Measurements from ENCODE around the gene PROC. TPM values are rescaled to one million over a fixed set of nuclear protein-coding genes. Genes with fewer than 3 reads are reported as not detected.

PROC gene
- under 1 TPM in 3 of 5 donors, not detected in 2; 0.20 to 0.76 (median 0.49) TPM for total RNA-seq
- total RNA-seq (2013): not detected
- total RNA-seq: 0 to 0.61 (median 0.10) reads per million in 29 experiments

DNA sequence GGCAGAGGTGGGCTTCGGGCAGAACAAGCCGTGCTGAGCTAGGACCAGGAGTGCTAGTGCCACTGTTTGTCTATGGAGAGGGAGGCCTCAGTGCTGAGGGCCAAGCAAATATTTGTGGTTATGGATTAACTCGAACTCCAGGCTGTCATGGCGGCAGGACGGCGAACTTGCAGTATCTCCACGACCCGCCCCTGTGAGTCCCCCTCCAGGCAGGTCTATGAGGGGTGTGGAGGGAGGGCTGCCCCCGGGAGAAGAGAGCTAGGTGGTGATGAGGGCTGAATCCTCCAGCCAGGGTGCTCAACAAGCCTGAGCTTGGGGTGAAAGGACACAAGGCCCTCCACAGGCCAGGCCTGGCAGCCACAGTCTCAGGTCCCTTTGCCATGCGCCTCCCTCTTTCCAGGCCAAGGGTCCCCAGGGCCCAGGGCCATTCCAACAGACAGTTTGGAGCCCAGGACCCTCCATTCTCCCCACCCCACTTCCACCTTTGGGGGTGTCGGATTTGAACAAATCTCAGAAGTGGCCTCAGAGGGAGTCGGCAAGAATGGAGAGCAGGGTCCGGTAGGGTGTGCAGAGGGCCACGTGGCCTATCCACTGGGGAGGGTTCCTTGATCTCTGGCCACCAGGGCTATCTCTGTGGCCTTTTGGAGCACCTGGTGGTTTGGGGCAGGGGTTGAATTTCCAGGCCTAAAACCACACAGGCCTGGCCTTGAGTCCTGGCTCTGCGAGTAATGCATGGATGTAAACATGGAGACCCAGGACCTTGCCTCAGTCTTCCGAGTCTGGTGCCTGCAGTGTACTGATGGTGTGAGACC is at the start of gene PROC:
PROC (plus strand) TSS at position 128 of the 812 bp plus-strand sequence. CDS start 1,516 bp downstream, outside the sequence.
- peaks cover 16 to 29% (median 21%) of the 10 kb centered on the region in 3 donors for H3K4me1 Mint-ChIP-seq
- H3K36me3 Mint-ChIP-seq: no peaks in the 10 kb centered on the region
- Histone ChIP-seq H3K4me3 (ENCODE audit: control insufficient read depth in 1 of 2, extremely low read depth in 1 of 2, low read length in 1 of 2) (no peak within 1 kb of the TSS), H3K36me3 (ENCODE audit: control insufficient read depth in 2 of 2, extremely low read depth in 1 of 2, insufficient read depth in 1 of 2, low read length in 1 of 2) (no peaks in the 10 kb centered on the region), H3K4me1 (ENCODE audit: control insufficient read depth in 1 of 2, extremely low read depth in 1 of 2, insufficient read depth in 2 of 2, low read length in 2 of 2) (peaks cover 0 to 29% of the 10 kb centered on the region in 2 experiments), H3K27ac (ENCODE audit: low read length) (no peak within 1 kb of the TSS), H3K9me3 (no peaks in the 10 kb centered on the region), H3K27me3 (replicated peaks in 1 of 2; ENCODE audit: control insufficient read depth in 2 of 2, extremely low read depth in 1 of 2, insufficient read depth in 2 of 2, low read length in 1 of 2) (peaks cover 0 to 37% of the 10 kb centered on the region in 2 experiments)
- WGBS (ENCODE audit: insufficient coverage): 98% methylated on average over 13 of the region's 16 CpGs
- peak within 1 kb of the TSS in 2 of 3 donors; percentile 72 to 84 for H3K4me3 Mint-ChIP-seq
- H3K27ac Mint-ChIP-seq: no peak within 1 kb of the TSS
- H3K9me3 Mint-ChIP-seq: no peaks in the 10 kb centered on the region
- ATAC-seq (replicated peaks in 1 of 4) (no peak), DNase-seq (no peak)
- ChIA-PET CTCF (no interaction called here), POLR2A (interaction anchor here in 1 of 2 donors (0.6 kb wide), 1 partner anchor 124 kb away, joined by 9 read pairs; no protein-coding TSS in a partner anchor)
- H3K27me3 Mint-ChIP-seq: peaks cover 18 to 24% of the 10 kb centered on the region in 2 donors

DNA sequence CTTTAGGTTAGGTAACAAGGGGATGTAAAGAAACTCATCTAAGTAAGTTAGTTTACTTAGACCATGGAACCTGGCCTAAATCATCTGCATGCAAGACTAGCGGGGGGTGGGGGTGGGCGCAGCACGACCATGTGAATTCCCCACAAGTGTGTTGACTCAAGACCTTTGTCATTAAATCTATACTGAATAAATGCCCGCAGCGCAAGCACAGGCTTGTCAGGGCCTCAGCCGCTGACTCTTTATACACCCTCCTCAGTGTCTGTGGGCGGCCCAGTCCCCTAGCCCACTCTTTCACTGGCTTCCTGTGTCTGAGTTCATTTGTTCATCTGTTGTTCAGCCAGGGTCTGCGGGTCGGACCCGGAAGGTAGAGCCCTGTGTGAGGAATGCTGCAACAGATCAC is 48.2 kb upstream of the PROC start:
- Histone ChIP-seq H3K4me1 (ENCODE audit: control insufficient read depth in 1 of 2, extremely low read depth in 1 of 2, insufficient read depth in 2 of 2, low read length in 2 of 2) (peaks cover 2 to 12% of the 10 kb centered on the region in 2 experiments), H3K27me3 (replicated peaks in 1 of 2; ENCODE audit: control insufficient read depth in 2 of 2, extremely low read depth in 1 of 2, insufficient read depth in 2 of 2, low read length in 1 of 2) (no peaks in the 10 kb centered on the region), H3K27ac (ENCODE audit: low read length) (no peak overlapping the region), H3K9me3 (peaks cover 2% of the 10 kb centered on the region), H3K4me3 (ENCODE audit: control insufficient read depth in 1 of 2, extremely low read depth in 1 of 2, low read length in 1 of 2) (no peak overlapping the region), H3K36me3 (ENCODE audit: control insufficient read depth in 2 of 2, extremely low read depth in 1 of 2, insufficient read depth in 1 of 2, low read length in 1 of 2) (peaks cover 0 to 5% of the 10 kb centered on the region in 2 donors)
- ChIA-PET POLR2A (no interaction called here), CTCF (no interaction called here)
- no peak for DNase-seq
- no peak overlapping the region for H3K27ac Mint-ChIP-seq
- WGBS (ENCODE audit: insufficient coverage): 100% methylated on average over 3 of the region's 10 CpGs
- ATAC-seq (replicated peaks in 1 of 4): no peak
- peaks cover 44% of the 10 kb centered on the region for H3K36me3 Mint-ChIP-seq
- peaks cover 58 to 68% (median 60%) of the 10 kb centered on the region in 3 donors for H3K4me1 Mint-ChIP-seq
- peak overlapping the region in 1 of 3 donors; percentile 16 for H3K4me3 Mint-ChIP-seq
- H3K9me3 Mint-ChIP-seq: peaks cover 15 to 28% (median 24%) of the 10 kb centered on the region in 3 donors
- H3K27me3 Mint-ChIP-seq: no peaks in the 10 kb centered on the region

DNA sequence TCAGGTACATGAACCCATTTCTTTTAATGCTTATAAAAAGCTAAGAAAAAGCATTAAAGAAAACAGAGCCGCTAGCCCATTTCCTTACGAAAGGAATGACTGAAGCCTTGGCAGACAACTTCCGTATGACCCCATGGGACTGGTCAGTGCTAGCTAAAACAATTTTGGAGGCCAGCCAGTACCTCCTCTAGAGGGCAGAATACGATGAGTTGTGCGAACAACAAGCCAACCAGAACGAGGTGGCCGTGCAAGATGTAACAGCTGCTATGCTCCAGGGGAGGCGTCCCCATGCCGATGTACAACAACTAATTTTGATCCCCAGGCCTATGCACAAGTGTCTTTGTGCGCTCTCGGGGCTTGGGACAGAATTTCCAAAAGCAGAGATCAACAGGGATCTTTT is 47.2 kb upstream of the PROC start:
- Mint-ChIP-seq H3K4me3 (no peak overlapping the region), H3K36me3 (peaks cover 50% of the 10 kb centered on the region), H3K27me3 (no peaks in the 10 kb centered on the region), H3K9me3 (peaks cover 20 to 33% (median 24%) of the 10 kb centered on the region in 3 donors), H3K4me1 (peaks cover 48 to 61% (median 54%) of the 10 kb centered on the region in 3 donors), H3K27ac (no peak overlapping the region)
- Histone ChIP-seq H3K27ac (ENCODE audit: low read length) (no peak overlapping the region), H3K36me3 (ENCODE audit: control insufficient read depth in 2 of 2, extremely low read depth in 1 of 2, insufficient read depth in 1 of 2, low read length in 1 of 2) (peaks cover 0 to 5% of the 10 kb centered on the region in 2 donors), H3K9me3 (peaks cover 2% of the 10 kb centered on the region), H3K4me3 (ENCODE audit: control insufficient read depth in 1 of 2, extremely low read depth in 1 of 2, low read length in 1 of 2) (no peak overlapping the region), H3K27me3 (replicated peaks in 1 of 2; ENCODE audit: control insufficient read depth in 2 of 2, extremely low read depth in 1 of 2, insufficient read depth in 2 of 2, low read length in 1 of 2) (no peaks in the 10 kb centered on the region), H3K4me1 (ENCODE audit: control insufficient read depth in 1 of 2, extremely low read depth in 1 of 2, insufficient read depth in 2 of 2, low read length in 2 of 2) (peaks cover 0 to 8% of the 10 kb centered on the region in 2 experiments)
- ChIA-PET POLR2A (no interaction called here), CTCF (no interaction called here)
- no peak for DNase-seq
- no peak for ATAC-seq (replicated peaks in 1 of 4)
- WGBS (ENCODE audit: insufficient coverage): 97% methylated on average over 7 of the region's 11 CpGs

DNA sequence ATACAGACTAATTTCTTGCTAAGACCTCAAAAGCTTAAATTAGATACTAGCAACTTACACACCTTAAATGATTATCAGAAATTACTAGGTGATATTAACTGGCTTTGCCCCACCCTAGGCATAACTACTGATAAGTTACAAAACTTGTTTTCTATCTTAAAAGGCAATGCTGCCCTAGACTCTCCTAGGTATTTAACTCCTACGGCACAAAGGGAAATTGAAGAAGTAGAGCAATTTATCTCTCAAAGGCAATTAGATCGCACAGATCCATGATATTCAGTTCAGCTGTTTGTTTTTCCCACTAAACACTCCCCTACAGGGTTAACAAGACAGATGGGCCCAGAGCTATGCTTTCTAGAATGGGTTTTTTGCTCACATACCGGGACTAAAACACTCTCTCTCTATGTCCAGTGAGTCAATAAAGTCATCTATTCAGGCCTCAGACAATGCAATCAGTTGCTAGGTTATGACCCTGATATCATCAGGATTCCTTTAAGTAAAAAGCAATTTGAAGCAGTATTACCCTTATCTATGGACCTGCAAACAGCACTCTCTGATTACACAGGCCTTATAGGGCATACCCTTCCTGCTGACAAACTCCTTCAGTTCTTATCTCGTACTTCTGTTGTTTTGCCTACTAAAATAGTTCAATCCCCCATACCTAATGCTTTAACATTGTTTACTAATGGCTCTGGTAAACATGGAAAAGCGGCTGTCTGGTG is 44.7 kb upstream of the PROC start:
- Histone ChIP-seq H3K36me3 (ENCODE audit: control insufficient read depth in 2 of 2, extremely low read depth in 1 of 2, insufficient read depth in 1 of 2, low read length in 1 of 2) (peaks cover 0 to 5% of the 10 kb centered on the region in 2 donors), H3K27ac (ENCODE audit: low read length) (no peak overlapping the region), H3K27me3 (replicated peaks in 1 of 2; ENCODE audit: control insufficient read depth in 2 of 2, extremely low read depth in 1 of 2, insufficient read depth in 2 of 2, low read length in 1 of 2) (no peaks in the 10 kb centered on the region), H3K4me3 (ENCODE audit: control insufficient read depth in 1 of 2, extremely low read depth in 1 of 2, low read length in 1 of 2) (no peak overlapping the region), H3K9me3 (peaks cover 2% of the 10 kb centered on the region), H3K4me1 (ENCODE audit: control insufficient read depth in 1 of 2, extremely low read depth in 1 of 2, insufficient read depth in 2 of 2, low read length in 2 of 2) (peaks cover 0 to 5% of the 10 kb centered on the region in 2 experiments)
- Mint-ChIP-seq H3K36me3 (peaks cover 53% of the 10 kb centered on the region), H3K27ac (no peak overlapping the region), H3K4me3 (no peak overlapping the region), H3K4me1 (peaks cover 43 to 54% (median 48%) of the 10 kb centered on the region in 3 donors), H3K9me3 (peaks cover 20 to 33% (median 24%) of the 10 kb centered on the region in 3 donors), H3K27me3 (no peaks in the 10 kb centered on the region)
- WGBS (ENCODE audit: insufficient coverage): 96% methylated on average over 3 of the region's 5 CpGs
- ATAC-seq (replicated peaks in 1 of 4): no peak
- CTCF ChIA-PET: no interaction called here
- DNase-seq: no peak
- POLR2A ChIA-PET: interaction anchor here in 1 of 2 donors (0.7 kb wide), 1 partner anchor 11 kb away, joined by 3 read pairs; no protein-coding TSS in a partner anchor

DNA sequence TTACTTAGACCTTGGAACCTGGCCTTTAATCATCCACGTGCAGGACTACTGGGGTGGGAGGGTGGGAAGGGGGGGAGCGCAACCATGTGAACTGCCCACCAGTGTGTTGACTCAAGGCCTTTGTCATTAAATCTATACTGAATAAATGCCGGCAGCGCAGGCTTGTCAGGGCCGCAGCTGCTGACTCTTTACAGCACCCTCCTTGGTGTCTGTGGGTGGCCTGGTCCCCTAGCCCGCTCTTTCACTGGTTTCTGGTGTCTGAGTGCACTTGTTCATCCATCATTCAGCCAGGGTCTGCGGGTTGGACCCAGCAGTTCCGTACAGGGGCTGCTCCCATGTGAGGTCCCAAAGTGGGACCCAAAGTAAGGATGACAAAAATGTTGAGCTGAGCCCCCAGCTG is 42.0 kb upstream of the PROC start:
- no peak overlapping the region for H3K27ac ChIP-seq (ENCODE audit: low read length)
- WGBS (ENCODE audit: insufficient coverage): 98% methylated on average over 6 of the region's 8 CpGs
- no peaks in the 10 kb centered on the region for H3K27me3 ChIP-seq (replicated peaks in 1 of 2; ENCODE audit: control insufficient read depth in 2 of 2, extremely low read depth in 1 of 2, insufficient read depth in 2 of 2, low read length in 1 of 2)
- no peak overlapping the region for H3K4me3 Mint-ChIP-seq
- H3K36me3 ChIP-seq (ENCODE audit: control insufficient read depth in 2 of 2, extremely low read depth in 1 of 2, insufficient read depth in 1 of 2, low read length in 1 of 2): peaks cover 0 to under 1% of the 10 kb centered on the region in 2 donors
- peaks cover 18 to 28% (median 18%) of the 10 kb centered on the region in 3 donors for H3K9me3 Mint-ChIP-seq
- H3K27me3 Mint-ChIP-seq: no peaks in the 10 kb centered on the region
- ChIA-PET POLR2A (interaction anchor here in 1 of 2 donors (1.2 kb wide), 1 partner anchor 10 kb away, joined by 3 read pairs; no protein-coding TSS in a partner anchor), CTCF (interaction anchor here in 1 of 2 donors (0.6 kb wide), 1 partner anchor 335 kb away, joined by 7 read pairs; no protein-coding TSS in a partner anchor)
- no peak overlapping the region for H3K27ac Mint-ChIP-seq
- ATAC-seq (replicated peaks in 1 of 4) (no peak), DNase-seq (no peak)
- peaks cover 4 to 7% of the 10 kb centered on the region in 2 experiments for H3K4me1 ChIP-seq (ENCODE audit: control insufficient read depth in 1 of 2, extremely low read depth in 1 of 2, insufficient read depth in 2 of 2, low read length in 2 of 2)
- peaks cover 59 to 63% (median 62%) of the 10 kb centered on the region in 3 donors for H3K4me1 Mint-ChIP-seq
- H3K9me3 ChIP-seq: peaks cover 2% of the 10 kb centered on the region
- peaks cover 38% of the 10 kb centered on the region for H3K36me3 Mint-ChIP-seq
- H3K4me3 ChIP-seq (ENCODE audit: control insufficient read depth in 1 of 2, extremely low read depth in 1 of 2, low read length in 1 of 2): no peak overlapping the region

DNA sequence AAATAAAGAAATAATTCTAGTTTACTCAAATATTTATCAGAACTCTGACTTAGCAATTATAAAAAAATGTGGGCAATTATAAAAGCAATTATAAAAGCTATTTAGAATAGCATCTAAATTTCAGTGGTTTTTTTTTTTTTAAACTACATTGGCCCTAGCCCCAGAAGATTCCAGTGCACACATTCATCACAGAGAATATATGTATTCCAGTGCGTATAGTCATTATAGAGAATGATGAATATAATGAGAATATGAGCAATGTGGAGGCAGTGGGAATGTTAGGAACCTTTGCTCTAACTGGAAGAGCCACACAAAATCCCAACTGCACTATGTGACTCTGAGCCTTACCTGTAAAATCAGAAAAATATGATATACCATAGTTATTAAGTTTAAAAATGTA is 41.0 kb upstream of the PROC start:
- ATAC-seq (replicated peaks in 1 of 4): no peak
- Mint-ChIP-seq H3K36me3 (peaks cover 28% of the 10 kb centered on the region), H3K9me3 (peaks cover 11 to 24% (median 18%) of the 10 kb centered on the region in 3 donors)

More for the DNA sequence above, 41.0 kb upstream of the PROC start:
- Mint-ChIP-seq H3K27me3 (no peaks in the 10 kb centered on the region), H3K4me1 (peaks cover 61 to 67% (median 64%) of the 10 kb centered on the region in 3 donors), H3K4me3 (peak overlapping the region in 1 of 3 donors; percentile 15), H3K27ac (no peak overlapping the region)
- ChIA-PET POLR2A (interaction anchor here in 1 of 2 donors (1.2 kb wide), 1 partner anchor 9 kb away, joined by 3 read pairs; no protein-coding TSS in a partner anchor), CTCF (interaction anchor here (0.6 to 1.1 kb wide), 2 partner anchors 53 to 54 kb away, joined by 3 read pairs; no protein-coding TSS in a partner anchor)
- Histone ChIP-seq H3K27me3 (replicated peaks in 1 of 2; ENCODE audit: control insufficient read depth in 2 of 2, extremely low read depth in 1 of 2, insufficient read depth in 2 of 2, low read length in 1 of 2) (no peaks in the 10 kb centered on the region), H3K36me3 (ENCODE audit: control insufficient read depth in 2 of 2, extremely low read depth in 1 of 2, insufficient read depth in 1 of 2, low read length in 1 of 2) (no peaks in the 10 kb centered on the region), H3K4me3 (ENCODE audit: control insufficient read depth in 1 of 2, extremely low read depth in 1 of 2, low read length in 1 of 2) (no peak overlapping the region), H3K9me3 (peaks cover 2% of the 10 kb centered on the region), H3K4me1 (ENCODE audit: control insufficient read depth in 1 of 2, extremely low read depth in 1 of 2, insufficient read depth in 2 of 2, low read length in 2 of 2) (peaks cover 4 to 11% of the 10 kb centered on the region in 2 experiments), H3K27ac (ENCODE audit: low read length) (no peak overlapping the region)
- DNase-seq: no peak
- WGBS (ENCODE audit: insufficient coverage): no CpG with 5 or more reads among the region's 1 CpG
